Lung (tissue), 12 donors: ENCODE data around the gene KLHL17. TPM values are rescaled to one million over a fixed set of nuclear protein-coding genes. Genes with fewer than 3 reads are reported as not detected.
A peak's percentile ranks its signal among the peaks of the same experiment; 100 is the strongest.

Experiments
- ATAC-seq: fragments of 200-7000 bp; cut with Tn5 transposase; one replicate; pipeline ENCODE4 v1.9.1; 2020; ENCODE audit warnings: moderate number of reproducible peaks; ENCODE audit not compliant: insufficient read depth, low FRiP score
- DNase-seq, 3 donors: peaks; one replicate each; pipeline ENCODE4 v3.0.0-alpha.2; 2013 to 2017
- H3K27ac ChIP-seq, 2 donors: one replicate each; pipeline ENCODE4 v1.5.1; 2013; ENCODE audit warnings: mild to moderate bottlenecking in 2 of 2, moderate library complexity in 2 of 2, control low read depth in 1 of 2, inconsistent platforms in 1 of 2, low read depth in 1 of 2, low read length in 1 of 2
- H3K27me3 ChIP-seq, 3 donors: one replicate each; pipeline ENCODE4 v1.5.1; 2013; ENCODE audit warnings: low read length in 2 of 3; ENCODE audit not compliant: control insufficient read depth in 3 of 3, insufficient read depth in 3 of 3
- H3K36me3 ChIP-seq, 4 donors: one replicate each; pipeline ENCODE4 v1.5.1; 2013; ENCODE audit warnings: low read length in 4 of 4, mild to moderate bottlenecking in 1 of 4, moderate library complexity in 1 of 4; ENCODE audit not compliant: control insufficient read depth in 4 of 4, insufficient read depth in 4 of 4
- H3K4me1 ChIP-seq, 5 donors: one replicate each; pipeline ENCODE4 v1.5.1; 2013; ENCODE audit warnings: low read length in 5 of 5, mild to moderate bottlenecking in 2 of 5, moderate library complexity in 1 of 5; ENCODE audit not compliant: control insufficient read depth in 5 of 5, insufficient read depth in 5 of 5
- H3K4me3 ChIP-seq: one replicate; pipeline ENCODE4 v1.5.1; 2013; ENCODE audit warnings: mild to moderate bottlenecking, control low read depth, moderate library complexity
- H3K9ac ChIP-seq, 2 donors: one replicate each; pipeline ENCODE4 v1.5.1; 2013; ENCODE audit warnings: low read length in 2 of 2, control low read depth in 1 of 2; ENCODE audit not compliant: insufficient read depth in 1 of 2
- H3K9me3 ChIP-seq, 4 donors: one replicate each; pipeline ENCODE4 v1.5.1; 2013; ENCODE audit warnings: low read length in 3 of 4, mild to moderate bottlenecking in 1 of 4, moderate library complexity in 1 of 4; ENCODE audit not compliant: control insufficient read depth in 4 of 4, insufficient read depth in 3 of 4
- CTCF ChIP-seq: IDR thresholded peaks from 2 replicates; pipeline ENCODE4 v1.5.1; 2012; ENCODE audit warnings: mild to moderate bottlenecking; ENCODE audit errors: control extremely low read depth, extremely low read depth
- WGBS, 2 donors: extraction: QIAGEN DNeasy Blood & Tissue Kit; methylation state at CpG; one replicate each; pipeline ENCODE4 v1.1.7; 2013; 5-methylcytosine and 5-hydroxymethylcytosine counted together
- polyA plus RNA-seq, 2 donors: library from polyadenylated mRNA; stranded (reverse); fragments of 200-250 nt; gene quantifications; one replicate each; pipeline ENCODE4 v1.2.1, GENCODE V29; 2013
- total RNA-seq, 2 donors: library from RNA; depleted of rRNA in 1 of 2; stranded (reverse); fragments of >200 nt in 1 of 2; gene quantifications; one replicate each; pipeline ENCODE4 v1.2.1, GENCODE V29; 2014 to 2021
- donor health status: control.
- donor health status: control.
- donor health status: Bipolar disorder and iron deficiency.
- donor health status: healthy.
- donor health status: DM: yes; HTN: yes; CAD: no.

KLHL17 gene
- total and polyA plus RNA-seq, 4 donors: 10.0 to 15.2 (median 13.0) TPM

DNA sequence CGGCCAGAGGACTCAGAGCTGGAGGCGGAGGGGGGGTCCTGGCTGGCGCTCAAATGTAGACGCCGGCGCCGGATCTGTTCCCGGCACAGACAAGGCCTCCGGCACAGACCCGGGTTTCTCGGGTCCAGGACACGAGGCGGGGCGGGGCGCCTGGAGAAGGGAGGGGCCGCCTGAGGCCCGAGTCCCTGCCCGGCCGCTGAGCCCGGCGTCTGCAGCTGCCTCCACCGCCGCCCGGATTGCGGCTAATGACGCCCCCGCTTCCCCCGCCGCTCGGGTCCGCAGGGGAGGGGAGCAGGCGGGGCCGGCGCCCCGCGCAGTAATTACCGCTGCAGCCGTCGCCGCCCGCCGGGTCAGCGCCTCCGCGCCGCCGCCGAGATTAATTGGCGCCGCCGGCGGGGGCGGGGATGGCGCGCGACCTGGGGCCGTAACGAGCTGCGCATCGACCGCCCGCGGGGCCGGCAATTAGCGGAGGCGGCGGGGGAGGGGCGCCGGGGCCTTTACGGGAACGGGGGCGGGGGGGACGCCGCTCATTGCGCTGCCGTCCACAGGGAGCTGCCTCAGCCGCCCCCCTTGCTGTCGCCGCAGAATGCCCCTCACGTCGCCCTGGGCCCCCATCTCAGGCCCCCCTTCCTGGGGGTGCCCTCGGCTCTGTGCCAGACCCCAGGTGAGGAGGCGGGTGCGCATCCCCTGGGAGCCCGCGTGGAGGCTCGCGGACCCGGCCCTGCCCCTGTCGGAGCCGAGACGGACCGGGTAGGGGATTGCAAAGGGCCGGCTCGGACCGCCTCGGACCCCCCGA, 18.6 kb upstream of the KLHL17 start:
- H3K27ac ChIP-seq: peak overlapping the region in 1 of 2 donors; percentile 39
- WGBS, 2 donors: 1% methylated on average over 51 to 98 of the region's 98 CpGs
- H3K4me1 ChIP-seq: peaks cover 0 to 65% (median 24%) of the 10 kb centered on the region in 5 donors
- peaks cover 0 to 23% (median 13%) of the 10 kb centered on the region in 4 donors for H3K36me3 ChIP-seq
- TF ChIP-seq CTCF: no peak
- DNase-seq: peak; percentile 97 to 98 (median 98)
- no peak overlapping the region for H3K4me3 ChIP-seq
- no peak overlapping the region for H3K9ac ChIP-seq
- peaks cover 0 to 8% (median 5%) of the 10 kb centered on the region in 3 donors for H3K27me3 ChIP-seq
- peak; percentile 38 for ATAC-seq
- H3K9me3 ChIP-seq: peaks cover 0 to 3% (median 0%) of the 10 kb centered on the region in 4 donors

- H3K36me3 ChIP-seq: peaks cover 3 to 29% (median 15%) of the 10 kb centered on the region in 4 donors
- no peak for TF ChIP-seq CTCF
- ATAC-seq (no peak), DNase-seq (peak; percentile 56 to 68 (median 63))
- no peak overlapping the region for H3K9ac ChIP-seq
- no peak overlapping the region for H3K4me3 ChIP-seq
- no peak overlapping the region for H3K27ac ChIP-seq
- peaks cover 0 to 3% (median 0%) of the 10 kb centered on the region in 4 donors for H3K9me3 ChIP-seq
- H3K4me1 ChIP-seq: peaks cover 0 to 62% (median 24%) of the 10 kb centered on the region in 5 donors
- peaks cover 0 to 6% (median under 1%) of the 10 kb centered on the region in 3 donors for H3K27me3 ChIP-seq
- 1 to 2% methylated on average over 28 to 48 of the region's 48 CpGs for WGBS, 2 donors
Measured at GRCh38 chr1:942411-942821, 18.0 kb upstream of the KLHL17 start.

- Histone ChIP-seq H3K27me3 (peaks cover 0 to 6% (median 0%) of the 10 kb centered on the region in 3 donors), H3K27ac (no peak overlapping the region), H3K4me3 (no peak overlapping the region), H3K36me3 (peaks cover 6 to 35% (median 17%) of the 10 kb centered on the region in 4 donors), H3K9ac (peak overlapping the region in 1 of 2 donors; percentile 42), H3K4me1 (peaks cover 0 to 62% (median 22%) of the 10 kb centered on the region in 5 donors), H3K9me3 (peaks cover 0 to under 1% (median 0%) of the 10 kb centered on the region in 4 donors)
- ATAC-seq: no peak
- WGBS, 2 donors: 17% methylated on average over 27 of the region's 27 CpGs
- no peak for TF ChIP-seq CTCF
- peak; percentile 86 to 88 (median 88) for DNase-seq
Measured at GRCh38 chr1:942864-943533, 17.4 kb upstream of the KLHL17 start.
